ENCODE data around the gene FLT1. TPM values are rescaled to one million over a fixed set of nuclear protein-coding genes. Genes with fewer than 3 reads are reported as not detected.

The FLT1 gene
- total RNA-seq, 1 experiment from 2014 or later, result not detected

DNA sequence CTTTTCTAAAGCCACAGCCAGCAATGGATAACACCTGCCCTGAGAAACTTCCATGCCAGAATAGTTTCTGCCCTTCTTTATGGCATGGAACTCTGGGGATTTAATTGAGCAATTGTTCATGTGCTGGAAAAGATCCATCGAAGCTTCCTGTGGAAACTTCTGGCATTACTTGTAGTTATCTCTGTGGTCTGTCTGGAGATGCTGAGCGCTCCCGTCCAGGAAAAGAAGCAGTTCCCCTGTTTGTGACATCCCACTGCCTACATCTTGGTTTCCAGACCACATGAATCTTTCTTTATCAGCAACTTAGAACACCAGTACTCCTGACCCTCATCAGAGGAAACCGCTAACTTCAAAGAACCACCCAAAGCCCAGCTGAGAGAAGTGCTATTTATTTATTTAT lies 24.6 kb downstream of the FLT1 start:
- H3K36me3 Mint-ChIP-seq (ENCODE audit: insufficient read depth, unreplicated experiment), result no peaks in the 10 kb centered on the region
- DNase-seq, result no peak
- TF ChIP-seq, protein P1, sequence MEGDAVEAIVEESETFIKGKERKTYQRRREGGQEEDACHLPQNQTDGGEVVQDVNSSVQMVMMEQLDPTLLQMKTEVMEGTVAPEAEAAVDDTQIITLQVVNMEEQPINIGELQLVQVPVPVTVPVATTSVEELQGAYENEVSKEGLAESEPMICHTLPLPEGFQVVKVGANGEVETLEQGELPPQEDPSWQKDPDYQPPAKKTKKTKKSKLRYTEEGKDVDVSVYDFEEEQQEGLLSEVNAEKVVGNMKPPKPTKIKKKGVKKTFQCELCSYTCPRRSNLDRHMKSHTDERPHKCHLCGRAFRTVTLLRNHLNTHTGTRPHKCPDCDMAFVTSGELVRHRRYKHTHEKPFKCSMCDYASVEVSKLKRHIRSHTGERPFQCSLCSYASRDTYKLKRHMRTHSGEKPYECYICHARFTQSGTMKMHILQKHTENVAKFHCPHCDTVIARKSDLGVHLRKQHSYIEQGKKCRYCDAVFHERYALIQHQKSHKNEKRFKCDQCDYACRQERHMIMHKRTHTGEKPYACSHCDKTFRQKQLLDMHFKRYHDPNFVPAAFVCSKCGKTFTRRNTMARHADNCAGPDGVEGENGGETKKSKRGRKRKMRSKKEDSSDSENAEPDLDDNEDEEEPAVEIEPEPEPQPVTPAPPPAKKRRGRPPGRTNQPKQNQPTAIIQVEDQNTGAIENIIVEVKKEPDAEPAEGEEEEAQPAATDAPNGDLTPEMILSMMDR (IDR thresholded peaks at IDR 0.05; ENCODE audit: unreplicated experiment), result no peak
- H3K4me3 Mint-ChIP-seq (ENCODE audit: low read depth, unreplicated experiment), result no peak overlapping the region
- no TSS peak for BruUV-seq (replicated peaks)
- CTCF ChIA-PET, result no interaction called here
- peaks cover 9% of the 10 kb centered on the region for H3K4me1 Mint-ChIP-seq (ENCODE audit: low read depth, unreplicated experiment)
- intact Hi-C loops (cut with micrococcal nuclease; ENCODE audit: unreplicated experiment), result no loop called here
- no peaks in the 10 kb centered on the region for H3K27me3 Mint-ChIP-seq (ENCODE audit: unreplicated experiment)
- no peaks in the 10 kb centered on the region for H3K9me3 Mint-ChIP-seq (ENCODE audit: low read depth, unreplicated experiment)
- no peak overlapping the region for H3K27ac Mint-ChIP-seq (ENCODE audit: unreplicated experiment)

DNA sequence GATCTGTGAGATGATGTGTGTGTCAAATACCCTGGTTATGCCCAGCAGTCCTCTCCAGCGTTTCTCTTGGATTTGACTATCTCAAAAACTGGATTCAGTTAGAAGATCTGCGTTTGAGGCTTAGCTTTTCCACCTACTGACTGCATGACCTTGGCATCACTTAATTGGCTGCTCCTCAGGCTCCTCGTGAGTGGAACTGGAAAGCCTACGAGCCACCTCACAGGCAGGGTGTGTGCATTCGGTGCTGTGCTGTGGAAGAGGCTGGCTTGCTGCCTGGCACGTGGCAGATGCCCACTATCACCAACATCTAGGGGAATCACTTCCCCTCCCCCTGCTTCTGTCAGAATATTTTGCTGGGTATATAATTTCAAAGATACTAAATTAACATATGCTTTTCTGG lies 25.6 kb downstream of the FLT1 start:
- DNase-seq, result no peak
- Mint-ChIP-seq H3K27ac (ENCODE audit: unreplicated experiment) (no peak overlapping the region), H3K4me3 (ENCODE audit: low read depth, unreplicated experiment) (no peak overlapping the region), H3K4me1 (ENCODE audit: low read depth, unreplicated experiment) (peaks cover 9% of the 10 kb centered on the region), H3K36me3 (ENCODE audit: insufficient read depth, unreplicated experiment) (no peaks in the 10 kb centered on the region), H3K9me3 (ENCODE audit: low read depth, unreplicated experiment) (no peaks in the 10 kb centered on the region), H3K27me3 (ENCODE audit: unreplicated experiment) (no peaks in the 10 kb centered on the region)
- no TSS peak for BruUV-seq (replicated peaks)
- intact Hi-C loops (cut with micrococcal nuclease; ENCODE audit: unreplicated experiment), result no loop called here
- CTCF ChIA-PET, result no interaction called here
- TF ChIP-seq, protein P1 (IDR thresholded peaks at IDR 0.05; ENCODE audit: unreplicated experiment), result no peak

DNA sequence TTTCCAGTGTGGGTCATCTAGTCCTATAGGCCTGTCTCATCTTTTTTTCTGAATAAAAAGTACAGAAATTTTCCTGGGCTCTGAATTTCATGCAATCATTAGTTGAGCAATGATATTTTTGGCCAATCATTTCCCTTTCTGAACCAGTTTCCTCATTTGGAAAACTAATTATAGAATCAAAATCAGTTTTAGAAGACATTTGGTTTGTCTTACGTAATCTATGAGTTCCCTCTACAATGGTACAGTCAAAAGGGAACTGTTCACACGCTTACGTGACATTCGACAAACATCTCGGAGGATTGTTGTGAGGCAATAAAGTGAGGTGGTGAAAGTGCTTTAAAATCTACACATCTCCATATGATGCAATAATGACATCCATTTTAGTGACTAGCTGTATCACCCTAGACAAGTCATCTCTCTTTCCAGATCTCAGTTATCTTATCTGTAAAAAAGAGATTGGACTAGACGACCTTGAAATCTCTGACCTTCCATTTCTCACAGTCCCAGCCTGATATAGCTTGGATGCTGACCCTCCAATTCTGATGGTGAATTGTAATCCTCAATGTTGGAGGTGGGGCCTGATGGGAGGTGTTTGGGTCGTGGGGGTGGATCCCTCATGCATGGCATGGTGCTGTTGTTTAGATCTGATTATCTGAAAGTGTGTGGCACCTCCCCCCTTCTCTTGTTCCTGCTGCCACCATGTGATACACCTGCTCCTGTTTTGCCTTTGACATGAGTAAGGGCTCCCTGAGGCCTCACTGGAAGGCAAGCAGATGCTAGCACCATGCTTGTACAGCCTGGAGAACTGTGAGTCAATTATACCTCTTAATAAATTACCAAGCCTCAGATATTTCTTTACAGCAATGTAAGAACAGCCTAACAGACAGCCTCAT lies 26.7 kb downstream of the FLT1 start:
- Mint-ChIP-seq H3K27ac (ENCODE audit: unreplicated experiment) (no peak overlapping the region), H3K36me3 (ENCODE audit: insufficient read depth, unreplicated experiment) (no peaks in the 10 kb centered on the region), H3K27me3 (ENCODE audit: unreplicated experiment) (no peaks in the 10 kb centered on the region), H3K9me3 (ENCODE audit: low read depth, unreplicated experiment) (no peaks in the 10 kb centered on the region), H3K4me1 (ENCODE audit: low read depth, unreplicated experiment) (peaks cover 15% of the 10 kb centered on the region), H3K4me3 (ENCODE audit: low read depth, unreplicated experiment) (no peak overlapping the region)
- TF ChIP-seq, protein P1 (IDR thresholded peaks at IDR 0.05; ENCODE audit: unreplicated experiment), result no peak
- no peak for DNase-seq
- intact Hi-C loops (cut with micrococcal nuclease; ENCODE audit: unreplicated experiment), result no loop called here
- CTCF ChIA-PET, result no interaction called here
- BruUV-seq (replicated peaks), result no TSS peak

DNA sequence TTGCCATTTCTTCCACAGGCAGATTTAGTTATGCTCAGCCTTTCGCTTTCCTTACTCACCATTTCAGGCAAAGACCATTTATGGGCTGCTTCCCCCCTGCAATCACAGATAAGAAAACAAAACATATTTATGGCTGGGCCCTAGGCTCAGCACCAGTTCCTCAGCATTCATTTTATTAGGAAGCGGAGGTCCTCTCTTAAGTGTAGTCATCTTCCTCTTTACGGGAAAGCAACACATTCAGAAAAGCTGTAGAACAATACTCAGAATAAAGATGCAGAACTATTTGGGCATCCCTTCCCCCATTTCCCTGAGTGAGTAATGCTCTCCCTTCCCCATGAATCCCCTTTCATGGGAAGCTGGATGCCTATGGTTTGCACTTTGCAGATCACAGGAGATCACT lies 27.9 kb downstream of the FLT1 start:
- Mint-ChIP-seq H3K4me3 (ENCODE audit: low read depth, unreplicated experiment) (no peak overlapping the region), H3K27me3 (ENCODE audit: unreplicated experiment) (no peaks in the 10 kb centered on the region), H3K36me3 (ENCODE audit: insufficient read depth, unreplicated experiment) (no peaks in the 10 kb centered on the region), H3K4me1 (ENCODE audit: low read depth, unreplicated experiment) (peaks cover 13% of the 10 kb centered on the region), H3K9me3 (ENCODE audit: low read depth, unreplicated experiment) (no peaks in the 10 kb centered on the region), H3K27ac (ENCODE audit: unreplicated experiment) (no peak overlapping the region)
- intact Hi-C loops (cut with micrococcal nuclease; ENCODE audit: unreplicated experiment), result no loop called here
- DNase-seq, result no peak
- TF ChIP-seq, protein P1 (IDR thresholded peaks at IDR 0.05; ENCODE audit: unreplicated experiment), result no peak
- BruUV-seq (replicated peaks), result no TSS peak
- CTCF ChIA-PET, result no interaction called here

Data from Calu3 (cell line).